GM18502 (cell line): Measurements from ENCODE around the gene RANBP3.
A peak's percentile ranks its signal among the peaks of the same experiment; 100 is the strongest.
"Not testable (repeated sequence)": the region's sequence is repeated elsewhere in the genome, so short reads cannot be mapped to it uniquely, and the experiment has no call there.

Experiments
- ATAC-seq: cut with Tn5 transposase; IDR thresholded peaks from one replicate; pipeline ENCODE4 v1.9.1; 2021; ENCODE audit warnings: mild to moderate bottlenecking; ENCODE audit not compliant: unreplicated experiment, poor library complexity

RANBP3 gene, protein sequence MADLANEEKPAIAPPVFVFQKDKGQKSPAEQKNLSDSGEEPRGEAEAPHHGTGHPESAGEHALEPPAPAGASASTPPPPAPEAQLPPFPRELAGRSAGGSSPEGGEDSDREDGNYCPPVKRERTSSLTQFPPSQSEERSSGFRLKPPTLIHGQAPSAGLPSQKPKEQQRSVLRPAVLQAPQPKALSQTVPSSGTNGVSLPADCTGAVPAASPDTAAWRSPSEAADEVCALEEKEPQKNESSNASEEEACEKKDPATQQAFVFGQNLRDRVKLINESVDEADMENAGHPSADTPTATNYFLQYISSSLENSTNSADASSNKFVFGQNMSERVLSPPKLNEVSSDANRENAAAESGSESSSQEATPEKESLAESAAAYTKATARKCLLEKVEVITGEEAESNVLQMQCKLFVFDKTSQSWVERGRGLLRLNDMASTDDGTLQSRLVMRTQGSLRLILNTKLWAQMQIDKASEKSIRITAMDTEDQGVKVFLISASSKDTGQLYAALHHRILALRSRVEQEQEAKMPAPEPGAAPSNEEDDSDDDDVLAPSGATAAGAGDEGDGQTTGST

GRCh38 chr19:5977785-5978605, at the start of gene RANBP3:
Gene RANBP3 (minus strand): TSS chr19:5978140. CDS start chr19:5978082, 58 bp downstream.
- ATAC-seq: peak; percentile 92

GRCh38 chr19:6026390-6027227, 48.7 kb upstream of the RANBP3 start:
- no peak for ATAC-seq

GRCh38 chr19:6024756-6025155, 46.8 kb upstream of the RANBP3 start:
- not testable (repeated sequence) for ATAC-seq

DNA sequence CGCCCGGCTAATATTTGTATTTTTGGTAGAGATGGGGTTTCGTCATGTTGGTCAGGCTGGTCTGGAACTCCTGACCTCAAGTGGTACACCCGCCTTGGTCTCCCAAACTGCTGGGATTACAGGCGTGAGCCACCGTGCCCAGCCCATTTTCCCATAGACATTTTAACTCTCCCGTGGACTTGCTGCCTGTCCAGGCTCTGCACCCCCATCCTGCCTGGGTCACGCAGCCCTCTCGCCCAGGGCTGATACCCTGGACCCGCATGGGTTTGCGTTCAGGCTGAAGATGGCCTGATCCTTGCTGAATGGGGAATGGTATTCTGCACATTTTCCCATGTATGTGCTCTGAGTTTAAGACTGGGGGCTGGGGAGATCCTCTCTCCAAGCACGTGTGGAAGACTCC, 46.0 kb upstream of the RANBP3 start:
- ATAC-seq: no peak

GRCh38 chr19:6023085-6023682, 45.2 kb upstream of the RANBP3 start:
- ATAC-seq: no peak

GRCh38 chr19:6022570-6023064, 44.7 kb upstream of the RANBP3 start:
- ATAC-seq: no peak

DNA sequence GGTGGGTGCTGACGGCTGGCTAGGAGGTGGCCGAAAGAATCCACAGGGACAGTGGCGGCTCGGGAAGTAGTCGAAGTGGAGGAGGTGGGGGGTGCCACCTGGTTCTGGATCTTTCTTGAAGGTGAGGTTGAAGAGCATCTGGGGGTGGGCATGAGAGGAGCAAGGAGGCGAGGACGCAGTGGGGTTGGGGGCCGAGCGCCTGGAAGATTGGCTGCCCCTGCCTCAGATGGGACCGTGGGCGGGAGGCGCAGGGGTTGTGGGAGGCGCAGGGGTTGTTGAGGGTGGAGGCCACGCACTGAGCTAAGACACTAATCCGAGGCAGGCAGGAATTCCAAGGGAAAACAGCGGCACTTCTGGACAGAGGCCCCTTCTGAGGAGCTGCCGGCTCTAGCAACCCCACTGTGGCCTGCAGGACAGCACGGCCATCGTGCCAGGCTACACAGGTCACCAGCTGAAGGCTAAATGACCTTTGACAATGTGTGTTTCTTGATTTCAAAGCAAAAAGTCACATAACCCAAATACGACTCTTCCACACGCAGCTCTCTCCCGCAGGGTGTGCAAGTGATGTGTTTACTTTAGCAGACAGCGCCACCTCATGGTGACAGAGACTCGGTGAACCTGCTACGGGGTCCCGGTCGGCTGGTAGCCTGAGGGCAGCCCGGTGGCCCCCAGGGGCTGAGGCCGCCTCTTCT, 44.1 kb upstream of the RANBP3 start:
- ATAC-seq: no peak

- no peak for ATAC-seq
These were observed 43.2 kb upstream of the RANBP3 start for GRCh38 chr19:6020972-6021805.

GRCh38 chr19:6020166-6020882, 42.4 kb upstream of the RANBP3 start:
- no peak for ATAC-seq

- no peak for ATAC-seq
These were observed 40.8 kb upstream of the RANBP3 start for GRCh38 chr19:6018786-6019185.

DNA sequence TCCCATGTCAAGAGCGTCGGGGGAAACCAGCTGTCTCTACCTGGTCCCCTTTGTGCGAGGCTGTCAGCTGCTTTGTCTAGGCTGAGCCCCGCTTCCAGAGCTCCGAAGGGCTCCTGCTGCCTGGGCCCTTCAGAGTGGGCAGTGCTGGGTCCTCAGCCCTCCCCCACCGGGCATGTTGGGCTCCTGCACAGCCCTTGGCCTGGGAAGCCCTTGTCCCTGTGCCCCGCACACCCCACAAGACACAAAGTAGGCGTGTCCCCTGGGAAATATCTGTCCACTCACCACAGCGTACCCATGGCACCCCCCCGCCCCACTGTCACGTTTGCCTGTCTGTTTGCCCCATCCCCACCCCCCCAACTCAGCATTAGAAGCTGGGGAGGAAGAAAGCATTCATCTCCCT, 39.6 kb upstream of the RANBP3 start:
- no peak for ATAC-seq

- ATAC-seq: no peak
These were observed 38.1 kb upstream of the RANBP3 start for GRCh38 chr19:6015841-6016545.

GRCh38 chr19:6014551-6015135, 36.7 kb upstream of the RANBP3 start:
- no peak for ATAC-seq

DNA sequence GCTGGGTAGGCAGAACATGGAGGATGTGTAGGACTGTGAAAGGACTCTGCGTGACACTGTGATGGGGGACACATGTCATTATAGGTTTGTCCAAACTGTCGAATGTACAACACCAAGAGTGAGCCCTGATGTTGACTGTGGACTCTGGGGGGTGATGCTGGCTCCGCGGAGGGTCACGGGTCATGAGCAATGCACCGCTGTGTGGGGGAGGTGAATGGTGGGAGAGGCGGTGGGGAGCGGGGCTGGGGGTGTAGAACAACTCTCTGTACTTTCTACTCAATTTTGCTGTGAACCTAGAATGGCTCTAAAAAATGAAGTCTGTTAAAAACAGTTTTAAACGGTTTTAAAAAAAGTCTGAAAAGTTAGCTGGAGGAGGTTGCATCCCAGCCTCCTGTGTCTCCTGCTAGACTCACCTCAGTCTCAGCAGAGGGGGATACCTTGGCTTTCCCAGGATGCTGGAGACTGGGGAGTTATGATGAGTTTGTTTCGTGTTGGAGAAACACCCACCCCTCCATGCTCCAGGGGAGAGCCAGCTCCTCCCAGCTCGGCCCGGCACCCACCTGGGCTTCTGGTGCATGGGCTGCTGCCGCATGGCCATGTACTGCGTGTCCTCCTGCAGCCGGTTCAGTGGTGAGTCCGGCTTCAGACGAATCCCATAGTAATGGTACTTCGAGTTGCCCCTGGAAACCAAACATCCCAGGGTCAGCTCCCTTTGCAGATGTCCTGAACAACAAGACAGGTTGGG, 34.7 kb upstream of the RANBP3 start:
- no peak for ATAC-seq

DNA sequence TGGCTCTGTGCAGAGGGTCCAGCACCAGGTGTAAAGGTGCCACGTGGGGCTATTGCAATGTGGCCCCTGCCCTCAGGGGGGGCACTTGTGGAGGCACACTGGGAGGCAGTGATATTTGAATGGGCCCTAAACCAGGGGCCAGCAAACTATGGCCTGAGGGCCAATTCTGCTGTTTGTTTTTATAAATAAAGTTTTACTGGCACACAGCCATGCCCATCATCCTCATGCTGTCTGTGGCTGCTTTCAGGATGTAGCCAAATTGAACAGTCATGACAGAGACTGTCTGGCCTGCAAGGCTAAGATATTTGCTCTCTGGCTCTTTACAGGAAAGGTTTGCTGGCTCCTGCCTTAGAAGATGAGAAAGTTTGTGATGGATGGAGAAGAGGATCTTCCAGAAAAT, 33.9 kb upstream of the RANBP3 start:
- ATAC-seq: no peak

GRCh38 chr19:6011206-6011605, 33.3 kb upstream of the RANBP3 start:
- ATAC-seq: no peak
